WTC11 (cell line): ENCODE results near the gene IL31. TPM values are rescaled to one million over a fixed set of nuclear protein-coding genes. Genes with fewer than 3 reads are reported as not detected.
A peak's percentile ranks its signal among the peaks of the same experiment; 100 is the strongest.

Experiments
- ATAC-seq: fragments of 200-7000 bp; cut with Tn5 transposase; 2 replicates; pipeline ENCODE4 v1.10.0; 2021; ENCODE audit warnings: mild to moderate bottlenecking, moderate library complexity
- CTCF ChIA-PET: fragments of 300-600 bp; sonication (Branson Sonifier 250); formaldehyde crosslinking; loops from one replicate; lab custom pipeline; 2021; ENCODE audit warnings: antibody characterized with exemption; lab: Charles Lee
- POLR2A ChIA-PET: fragments of 350-600 bp; sonication (Branson Sonifier 250); formaldehyde crosslinking; loops from one replicate; lab custom pipeline; 2021; ENCODE audit warnings: antibody characterized with exemption; lab: Charles Lee
- DNase-seq: peaks from one replicate; pipeline ENCODE4 v3.0.0; 2021; ENCODE audit warnings: low spot score
- H3K27ac Mint-ChIP-seq: 2 replicates; pipeline ENCODE4 v1.8.0; 2021; ENCODE audit warnings: mixed read lengths
- H3K27me3 Mint-ChIP-seq: 2 replicates; pipeline ENCODE4 v1.8.0; 2021; ENCODE audit warnings: low read depth, mild to moderate bottlenecking, moderate library complexity, mixed read lengths
- H3K36me3 Mint-ChIP-seq: 2 replicates; pipeline ENCODE4 v1.8.0; 2021; ENCODE audit warnings: mixed read lengths
- H3K4me1 Mint-ChIP-seq: 2 replicates; pipeline ENCODE4 v1.8.0; 2022; ENCODE audit warnings: mixed read lengths
- H3K4me3 Mint-ChIP-seq: 2 replicates; pipeline ENCODE4 v1.8.0; 2021; ENCODE audit warnings: mild to moderate bottlenecking, moderate library complexity, mixed read lengths
- H3K9me3 Mint-ChIP-seq: 2 replicates; pipeline ENCODE4 v1.8.0; 2021; ENCODE audit warnings: mixed read lengths
- ATF1 ChIP-seq: sonication (generic); formaldehyde crosslinking; IDR thresholded peaks from 2 replicates; pipeline ENCODE4 v1.8.1; 2023; ENCODE audit warnings: mild to moderate bottlenecking, moderate library complexity, missing genetic modification reagents
- CREM ChIP-seq: sonication (generic); formaldehyde crosslinking; IDR thresholded peaks from 2 replicates; pipeline ENCODE4 v1.8.1; 2022; ENCODE audit warnings: mild to moderate bottlenecking, missing genetic modification reagents, moderate library complexity
- ESRRA ChIP-seq: sonication (generic); formaldehyde crosslinking; IDR thresholded peaks from 2 replicates; pipeline ENCODE4 v1.8.1; 2022; ENCODE audit warnings: mild to moderate bottlenecking, missing genetic modification reagents, borderline replicate concordance
- NFE2L1 ChIP-seq: sonication (generic); formaldehyde crosslinking; IDR thresholded peaks from 2 replicates; pipeline ENCODE4 v1.8.1; 2023; ENCODE audit warnings: missing genetic modification reagents
- NFYB ChIP-seq: sonication (generic); formaldehyde crosslinking; conservative IDR thresholded peaks from 2 replicates; pipeline ENCODE4 v1.8.0; 2022; ENCODE audit warnings: low read depth, missing genetic modification reagents
- PRRX2 ChIP-seq: fragments of 250-450 bp; sonication (Bioruptor Pico); IDR thresholded peaks from 2 replicates; pipeline ENCODE4 v1.8.0; 2021; ENCODE audit warnings: mild to moderate bottlenecking
- SMAD3 ChIP-seq: sonication (generic); formaldehyde crosslinking; IDR thresholded peaks from 2 replicates; pipeline ENCODE4 v1.8.0; 2022; ENCODE audit warnings: missing genetic modification reagents, mild to moderate bottlenecking, borderline replicate concordance
- TCF7 ChIP-seq: sonication (generic); formaldehyde crosslinking; IDR thresholded peaks from 2 replicates; pipeline ENCODE4 v1.8.0; 2022; ENCODE audit warnings: mild to moderate bottlenecking, low read depth, missing genetic modification reagents, moderate library complexity
- TEAD1 ChIP-seq: sonication (generic); formaldehyde crosslinking; IDR thresholded peaks from 2 replicates; pipeline ENCODE4 v1.8.0; 2022; ENCODE audit warnings: mild to moderate bottlenecking, missing genetic modification reagents
- TP53 ChIP-seq: sonication (generic); formaldehyde crosslinking; IDR thresholded peaks from 2 replicates; pipeline ENCODE4 v1.8.1; 2023; ENCODE audit warnings: mild to moderate bottlenecking, missing genetic modification reagents
- ZNF219 ChIP-seq: sonication (generic); formaldehyde crosslinking; IDR thresholded peaks from 2 replicates; pipeline ENCODE4 v1.8.0; 2023; ENCODE audit warnings: missing genetic modification reagents, mild to moderate bottlenecking, borderline replicate concordance
- total RNA-seq: library from RNA; stranded (reverse); gene quantifications from 3 replicates; pipeline ENCODE4 v1.2.3, GENCODE V29; 2021
- TF ChIP-seq, protein P1 (sequence below): sonication (generic); formaldehyde crosslinking; IDR thresholded peaks from 2 replicates; pipeline ENCODE4 v1.8.1; 2023; ENCODE audit warnings: mild to moderate bottlenecking, moderate library complexity, missing genetic modification reagents
- TF ChIP-seq, protein P2 (sequence below): fragments of 250-450 bp; sonication (Bioruptor Pico); IDR thresholded peaks from 2 replicates; pipeline ENCODE4 v1.8.0; 2021; ENCODE audit warnings: mild to moderate bottlenecking
- TF ChIP-seq, protein P3 (sequence below): fragments of 250-450 bp; sonication (Bioruptor Pico); IDR thresholded peaks from 2 replicates; pipeline ENCODE4 v1.9.0; 2021; ENCODE audit warnings: moderate library complexity, mild to moderate bottlenecking, inconsistent platforms, borderline replicate concordance
- TF ChIP-seq, protein P4 (sequence below): sonication (generic); formaldehyde crosslinking; IDR thresholded peaks from 2 replicates; pipeline ENCODE4 v1.8.0; 2022; ENCODE audit warnings: mild to moderate bottlenecking, missing genetic modification reagents
- TF ChIP-seq, protein P5 (sequence below): sonication (generic); formaldehyde crosslinking; IDR thresholded peaks from 2 replicates; pipeline ENCODE4 v1.8.0; 2022; ENCODE audit warnings: missing genetic modification reagents
- TF ChIP-seq, protein P6 (sequence below): sonication (generic); formaldehyde crosslinking; IDR thresholded peaks from 2 replicates; pipeline ENCODE4 v1.8.0; 2023; ENCODE audit warnings: mild to moderate bottlenecking, missing genetic modification reagents
- TF ChIP-seq, protein P7 (sequence below): fragments of 250-450 bp; sonication (Bioruptor Pico); conservative IDR thresholded peaks from 2 replicates; pipeline ENCODE4 v1.9.0; 2021; ENCODE audit warnings: mild to moderate bottlenecking
- TF ChIP-seq, protein P8 (sequence below): sonication (generic); formaldehyde crosslinking; conservative IDR thresholded peaks from 2 replicates; pipeline ENCODE4 v1.8.1; 2023; ENCODE audit warnings: mild to moderate bottlenecking, low read depth, missing genetic modification reagents, moderate library complexity

The IL31 gene
- total RNA-seq, 1 experiment from 2014 or later, result not detected

DNA sequence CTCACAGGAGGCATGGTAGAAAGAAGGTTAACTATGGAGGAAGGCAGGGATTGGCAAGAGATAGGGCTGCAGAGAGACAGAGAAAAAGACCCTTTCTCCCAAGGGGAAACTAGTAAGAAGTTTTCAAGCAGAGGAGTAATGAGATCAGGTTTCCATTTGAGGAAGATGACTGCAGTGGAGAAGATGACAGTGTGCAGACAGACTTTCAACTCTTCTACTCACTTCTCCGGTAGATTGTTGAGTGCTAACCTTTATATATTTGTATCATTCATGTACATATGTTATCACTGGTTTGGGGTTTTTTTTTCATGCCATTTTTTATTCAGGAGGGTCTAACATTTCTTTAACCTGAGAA is 23.6 kb upstream of the IL31 start:
- Mint-ChIP-seq H3K4me3 (no peak overlapping the region), H3K36me3 (peaks cover 4% of the 10 kb centered on the region; the same call in 1 of the 2 replicates), H3K27me3 (peaks cover 15% of the 10 kb centered on the region), H3K27ac (peak overlapping the region; percentile 36; the same call in 1 of the 2 replicates), H3K9me3 (peaks cover 15% of the 10 kb centered on the region), H3K4me1 (peaks cover 8% of the 10 kb centered on the region; the same call in 1 of the 2 replicates)
- ChIA-PET CTCF (no interaction called here), POLR2A (no interaction called here)
- ATAC-seq (no peak), DNase-seq (no peak)
- TF ChIP-seq TP53 (CRISPR knock-in tag) (no peak), TCF7 (CRISPR knock-in tag) (no peak), ESRRA (CRISPR knock-in tag) (no peak), SMAD3 (CRISPR knock-in tag) (no peak), NFYB (no peak), NFE2L1 (CRISPR knock-in tag) (no peak), CREM (CRISPR knock-in tag) (no peak), ATF1 (CRISPR knock-in tag) (no peak), ZNF219 (CRISPR knock-in tag) (no peak), TEAD1 (CRISPR knock-in tag) (no peak), PRRX2 (no peak)
- TF ChIP-seq, protein P1, sequence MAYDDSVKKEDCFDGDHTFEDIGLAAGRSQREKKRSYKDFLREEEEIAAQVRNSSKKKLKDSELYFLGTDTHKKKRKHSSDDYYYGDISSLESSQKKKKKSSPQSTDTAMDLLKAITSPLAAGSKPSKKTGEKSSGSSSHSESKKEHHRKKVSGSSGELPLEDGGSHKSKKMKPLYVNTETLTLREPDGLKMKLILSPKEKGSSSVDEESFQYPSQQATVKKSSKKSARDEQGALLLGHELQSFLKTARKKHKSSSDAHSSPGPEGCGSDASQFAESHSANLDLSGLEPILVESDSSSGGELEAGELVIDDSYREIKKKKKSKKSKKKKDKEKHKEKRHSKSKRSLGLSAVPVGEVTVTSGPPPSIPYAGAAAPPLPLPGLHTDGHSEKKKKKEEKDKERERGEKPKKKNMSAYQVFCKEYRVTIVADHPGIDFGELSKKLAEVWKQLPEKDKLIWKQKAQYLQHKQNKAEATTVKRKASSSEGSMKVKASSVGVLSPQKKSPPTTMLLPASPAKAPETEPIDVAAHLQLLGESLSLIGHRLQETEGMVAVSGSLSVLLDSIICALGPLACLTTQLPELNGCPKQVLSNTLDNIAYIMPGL (CRISPR knock-in tag), result no peak
- TF ChIP-seq, protein P2, sequence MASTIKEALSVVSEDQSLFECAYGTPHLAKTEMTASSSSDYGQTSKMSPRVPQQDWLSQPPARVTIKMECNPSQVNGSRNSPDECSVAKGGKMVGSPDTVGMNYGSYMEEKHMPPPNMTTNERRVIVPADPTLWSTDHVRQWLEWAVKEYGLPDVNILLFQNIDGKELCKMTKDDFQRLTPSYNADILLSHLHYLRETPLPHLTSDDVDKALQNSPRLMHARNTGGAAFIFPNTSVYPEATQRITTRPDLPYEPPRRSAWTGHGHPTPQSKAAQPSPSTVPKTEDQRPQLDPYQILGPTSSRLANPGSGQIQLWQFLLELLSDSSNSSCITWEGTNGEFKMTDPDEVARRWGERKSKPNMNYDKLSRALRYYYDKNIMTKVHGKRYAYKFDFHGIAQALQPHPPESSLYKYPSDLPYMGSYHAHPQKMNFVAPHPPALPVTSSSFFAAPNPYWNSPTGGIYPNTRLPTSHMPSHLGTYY (CRISPR knock-in tag), result no peak
- TF ChIP-seq, protein P3, sequence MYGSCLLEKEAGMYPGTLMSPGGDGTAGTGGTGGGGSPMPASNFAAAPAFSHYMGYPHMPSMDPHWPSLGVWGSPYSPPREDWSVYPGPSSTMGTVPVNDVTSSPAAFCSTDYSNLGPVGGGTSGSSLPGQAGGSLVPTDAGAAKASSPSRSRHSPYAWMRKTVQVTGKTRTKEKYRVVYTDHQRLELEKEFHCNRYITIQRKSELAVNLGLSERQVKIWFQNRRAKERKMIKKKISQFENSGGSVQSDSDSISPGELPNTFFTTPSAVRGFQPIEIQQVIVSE (CRISPR knock-in tag), result no peak
- TF ChIP-seq, protein P4, sequence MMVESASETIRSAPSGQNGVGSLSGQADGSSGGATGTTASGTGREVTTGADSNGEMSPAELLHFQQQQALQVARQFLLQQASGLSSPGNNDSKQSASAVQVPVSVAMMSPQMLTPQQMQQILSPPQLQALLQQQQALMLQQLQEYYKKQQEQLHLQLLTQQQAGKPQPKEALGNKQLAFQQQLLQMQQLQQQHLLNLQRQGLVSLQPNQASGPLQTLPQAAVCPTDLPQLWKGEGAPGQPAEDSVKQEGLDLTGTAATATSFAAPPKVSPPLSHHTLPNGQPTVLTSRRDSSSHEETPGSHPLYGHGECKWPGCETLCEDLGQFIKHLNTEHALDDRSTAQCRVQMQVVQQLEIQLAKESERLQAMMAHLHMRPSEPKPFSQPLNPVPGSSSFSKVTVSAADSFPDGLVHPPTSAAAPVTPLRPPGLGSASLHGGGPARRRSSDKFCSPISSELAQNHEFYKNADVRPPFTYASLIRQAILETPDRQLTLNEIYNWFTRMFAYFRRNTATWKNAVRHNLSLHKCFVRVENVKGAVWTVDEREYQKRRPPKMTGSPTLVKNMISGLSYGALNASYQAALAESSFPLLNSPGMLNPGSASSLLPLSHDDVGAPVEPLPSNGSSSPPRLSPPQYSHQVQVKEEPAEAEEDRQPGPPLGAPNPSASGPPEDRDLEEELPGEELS (CRISPR knock-in tag), result no peak
- TF ChIP-seq, protein P5, sequence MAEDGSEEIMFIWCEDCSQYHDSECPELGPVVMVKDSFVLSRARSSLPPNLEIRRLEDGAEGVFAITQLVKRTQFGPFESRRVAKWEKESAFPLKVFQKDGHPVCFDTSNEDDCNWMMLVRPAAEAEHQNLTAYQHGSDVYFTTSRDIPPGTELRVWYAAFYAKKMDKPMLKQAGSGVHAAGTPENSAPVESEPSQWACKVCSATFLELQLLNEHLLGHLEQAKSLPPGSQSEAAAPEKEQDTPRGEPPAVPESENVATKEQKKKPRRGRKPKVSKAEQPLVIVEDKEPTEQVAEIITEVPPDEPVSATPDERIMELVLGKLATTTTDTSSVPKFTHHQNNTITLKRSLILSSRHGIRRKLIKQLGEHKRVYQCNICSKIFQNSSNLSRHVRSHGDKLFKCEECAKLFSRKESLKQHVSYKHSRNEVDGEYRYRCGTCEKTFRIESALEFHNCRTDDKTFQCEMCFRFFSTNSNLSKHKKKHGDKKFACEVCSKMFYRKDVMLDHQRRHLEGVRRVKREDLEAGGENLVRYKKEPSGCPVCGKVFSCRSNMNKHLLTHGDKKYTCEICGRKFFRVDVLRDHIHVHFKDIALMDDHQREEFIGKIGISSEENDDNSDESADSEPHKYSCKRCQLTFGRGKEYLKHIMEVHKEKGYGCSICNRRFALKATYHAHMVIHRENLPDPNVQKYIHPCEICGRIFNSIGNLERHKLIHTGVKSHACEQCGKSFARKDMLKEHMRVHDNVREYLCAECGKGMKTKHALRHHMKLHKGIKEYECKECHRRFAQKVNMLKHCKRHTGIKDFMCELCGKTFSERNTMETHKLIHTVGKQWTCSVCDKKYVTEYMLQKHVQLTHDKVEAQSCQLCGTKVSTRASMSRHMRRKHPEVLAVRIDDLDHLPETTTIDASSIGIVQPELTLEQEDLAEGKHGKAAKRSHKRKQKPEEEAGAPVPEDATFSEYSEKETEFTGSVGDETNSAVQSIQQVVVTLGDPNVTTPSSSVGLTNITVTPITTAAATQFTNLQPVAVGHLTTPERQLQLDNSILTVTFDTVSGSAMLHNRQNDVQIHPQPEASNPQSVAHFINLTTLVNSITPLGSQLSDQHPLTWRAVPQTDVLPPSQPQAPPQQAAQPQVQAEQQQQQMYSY (CRISPR knock-in tag), result no peak
- TF ChIP-seq, protein P6, sequence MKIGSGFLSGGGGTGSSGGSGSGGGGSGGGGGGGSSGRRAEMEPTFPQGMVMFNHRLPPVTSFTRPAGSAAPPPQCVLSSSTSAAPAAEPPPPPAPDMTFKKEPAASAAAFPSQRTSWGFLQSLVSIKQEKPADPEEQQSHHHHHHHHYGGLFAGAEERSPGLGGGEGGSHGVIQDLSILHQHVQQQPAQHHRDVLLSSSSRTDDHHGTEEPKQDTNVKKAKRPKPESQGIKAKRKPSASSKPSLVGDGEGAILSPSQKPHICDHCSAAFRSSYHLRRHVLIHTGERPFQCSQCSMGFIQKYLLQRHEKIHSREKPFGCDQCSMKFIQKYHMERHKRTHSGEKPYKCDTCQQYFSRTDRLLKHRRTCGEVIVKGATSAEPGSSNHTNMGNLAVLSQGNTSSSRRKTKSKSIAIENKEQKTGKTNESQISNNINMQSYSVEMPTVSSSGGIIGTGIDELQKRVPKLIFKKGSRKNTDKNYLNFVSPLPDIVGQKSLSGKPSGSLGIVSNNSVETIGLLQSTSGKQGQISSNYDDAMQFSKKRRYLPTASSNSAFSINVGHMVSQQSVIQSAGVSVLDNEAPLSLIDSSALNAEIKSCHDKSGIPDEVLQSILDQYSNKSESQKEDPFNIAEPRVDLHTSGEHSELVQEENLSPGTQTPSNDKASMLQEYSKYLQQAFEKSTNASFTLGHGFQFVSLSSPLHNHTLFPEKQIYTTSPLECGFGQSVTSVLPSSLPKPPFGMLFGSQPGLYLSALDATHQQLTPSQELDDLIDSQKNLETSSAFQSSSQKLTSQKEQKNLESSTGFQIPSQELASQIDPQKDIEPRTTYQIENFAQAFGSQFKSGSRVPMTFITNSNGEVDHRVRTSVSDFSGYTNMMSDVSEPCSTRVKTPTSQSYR (CRISPR knock-in tag), result no peak
- TF ChIP-seq, protein P7, sequence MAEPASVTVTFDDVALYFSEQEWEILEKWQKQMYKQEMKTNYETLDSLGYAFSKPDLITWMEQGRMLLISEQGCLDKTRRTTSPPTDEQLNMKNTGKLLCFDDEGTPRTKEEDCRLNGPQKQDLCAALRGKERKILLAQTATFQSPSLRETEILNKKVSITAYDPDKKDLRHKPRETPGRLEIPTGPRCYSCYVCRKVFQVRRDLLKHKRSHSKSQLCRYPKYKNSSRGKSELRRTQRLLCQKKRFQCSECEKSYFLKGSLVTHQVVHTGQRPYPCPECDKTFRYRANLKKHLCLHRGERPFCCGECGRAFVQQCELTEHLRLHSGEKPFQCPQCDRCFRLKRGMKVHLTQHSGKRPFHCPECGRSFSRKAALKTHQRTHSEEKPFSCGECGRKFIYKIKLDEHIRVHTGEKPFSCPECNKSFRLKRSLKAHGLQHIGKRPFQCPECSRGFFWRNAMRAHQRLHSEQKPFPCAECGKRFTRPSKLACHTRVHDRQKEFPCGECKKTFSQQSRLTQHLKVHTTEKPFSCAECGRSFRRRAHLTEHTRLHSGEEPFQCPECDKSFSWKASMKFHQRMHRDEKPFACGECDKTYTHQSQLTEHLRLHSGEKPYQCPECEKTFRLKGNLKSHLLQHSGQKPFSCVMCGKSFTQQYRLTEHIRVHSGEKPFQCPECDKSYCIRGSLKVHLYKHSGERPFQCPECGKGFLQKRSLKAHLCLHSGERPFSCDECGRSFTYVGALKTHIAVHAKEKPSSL (CRISPR knock-in tag), result no peak
- TF ChIP-seq, protein P8, sequence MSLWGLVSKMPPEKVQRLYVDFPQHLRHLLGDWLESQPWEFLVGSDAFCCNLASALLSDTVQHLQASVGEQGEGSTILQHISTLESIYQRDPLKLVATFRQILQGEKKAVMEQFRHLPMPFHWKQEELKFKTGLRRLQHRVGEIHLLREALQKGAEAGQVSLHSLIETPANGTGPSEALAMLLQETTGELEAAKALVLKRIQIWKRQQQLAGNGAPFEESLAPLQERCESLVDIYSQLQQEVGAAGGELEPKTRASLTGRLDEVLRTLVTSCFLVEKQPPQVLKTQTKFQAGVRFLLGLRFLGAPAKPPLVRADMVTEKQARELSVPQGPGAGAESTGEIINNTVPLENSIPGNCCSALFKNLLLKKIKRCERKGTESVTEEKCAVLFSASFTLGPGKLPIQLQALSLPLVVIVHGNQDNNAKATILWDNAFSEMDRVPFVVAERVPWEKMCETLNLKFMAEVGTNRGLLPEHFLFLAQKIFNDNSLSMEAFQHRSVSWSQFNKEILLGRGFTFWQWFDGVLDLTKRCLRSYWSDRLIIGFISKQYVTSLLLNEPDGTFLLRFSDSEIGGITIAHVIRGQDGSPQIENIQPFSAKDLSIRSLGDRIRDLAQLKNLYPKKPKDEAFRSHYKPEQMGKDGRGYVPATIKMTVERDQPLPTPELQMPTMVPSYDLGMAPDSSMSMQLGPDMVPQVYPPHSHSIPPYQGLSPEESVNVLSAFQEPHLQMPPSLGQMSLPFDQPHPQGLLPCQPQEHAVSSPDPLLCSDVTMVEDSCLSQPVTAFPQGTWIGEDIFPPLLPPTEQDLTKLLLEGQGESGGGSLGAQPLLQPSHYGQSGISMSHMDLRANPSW (CRISPR knock-in tag), result no peak
